Measurements from ENCODE around the gene PITHD1.

Gene PITHD1

GRCh38 chr1:23757812-23758211, 20.4 kb upstream of the PITHD1 start:
- no peak for TF ChIP-seq GATA2 (IDR thresholded peaks at IDR 0.05; ENCODE audit: low read depth, low read length)
- no peak for TF ChIP-seq GATA3 (IDR thresholded peaks at IDR 0.05; ENCODE audit: low read depth, low read length)

GRCh38 chr1:23759277-23759676, 18.9 kb upstream of the PITHD1 start:
- TF ChIP-seq GATA2 (IDR thresholded peaks at IDR 0.05; ENCODE audit: low read depth, low read length) (no peak), GATA3 (IDR thresholded peaks at IDR 0.05; ENCODE audit: low read depth, low read length) (no peak)

- TF ChIP-seq GATA2 (IDR thresholded peaks at IDR 0.05; ENCODE audit: low read depth, low read length) (no peak), GATA3 (IDR thresholded peaks at IDR 0.05; ENCODE audit: low read depth, low read length) (no peak)
Measured at GRCh38 chr1:23763041-23763577, 15.1 kb upstream of the PITHD1 start.

GRCh38 chr1:23768733-23769132, 9.5 kb upstream of the PITHD1 start:
- no peak for TF ChIP-seq GATA3 (IDR thresholded peaks at IDR 0.05; ENCODE audit: low read depth, low read length)
- TF ChIP-seq GATA2 (IDR thresholded peaks at IDR 0.05; ENCODE audit: low read depth, low read length): no peak

DNA sequence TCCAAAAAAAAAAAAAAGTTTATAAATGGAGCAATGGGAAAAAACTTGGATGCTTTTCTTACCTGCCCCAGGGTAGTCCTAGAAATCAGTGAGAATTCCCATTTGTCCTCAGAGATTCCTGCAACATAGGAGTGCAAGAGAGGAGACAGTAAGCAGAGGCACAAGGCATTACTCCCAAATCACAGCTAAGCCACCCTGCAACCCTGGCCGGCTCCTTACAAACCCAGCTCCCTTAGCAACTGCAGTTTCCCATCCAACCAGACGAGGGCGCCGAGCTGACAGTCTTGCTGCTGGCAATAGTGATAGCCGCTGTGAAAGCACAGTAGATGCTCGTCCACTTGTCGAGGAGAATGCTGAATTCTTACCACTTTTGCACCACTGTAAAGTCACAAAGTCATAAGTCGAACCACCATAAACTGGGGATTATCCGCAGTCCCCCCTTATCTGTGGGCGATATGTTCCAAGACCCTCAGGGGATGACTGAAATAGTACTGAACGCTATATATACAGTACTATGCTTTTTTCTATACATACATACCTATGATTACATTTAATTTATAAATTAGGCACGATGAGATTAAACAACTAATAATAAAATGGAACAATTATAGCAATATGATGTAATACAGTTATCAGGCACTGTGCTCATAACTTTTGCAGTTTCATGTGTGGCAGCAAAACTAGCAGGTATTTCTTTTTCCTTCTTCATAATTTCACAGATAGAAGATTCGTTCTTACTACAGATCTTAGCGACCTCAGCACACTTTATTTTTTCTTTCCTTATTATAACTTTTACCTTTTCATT, 6.0 kb upstream of the PITHD1 start:
- TF ChIP-seq GATA2 (IDR thresholded peaks at IDR 0.05; ENCODE audit: low read depth, low read length) (no peak), GATA3 (IDR thresholded peaks at IDR 0.05; ENCODE audit: low read depth, low read length) (no peak)

DNA sequence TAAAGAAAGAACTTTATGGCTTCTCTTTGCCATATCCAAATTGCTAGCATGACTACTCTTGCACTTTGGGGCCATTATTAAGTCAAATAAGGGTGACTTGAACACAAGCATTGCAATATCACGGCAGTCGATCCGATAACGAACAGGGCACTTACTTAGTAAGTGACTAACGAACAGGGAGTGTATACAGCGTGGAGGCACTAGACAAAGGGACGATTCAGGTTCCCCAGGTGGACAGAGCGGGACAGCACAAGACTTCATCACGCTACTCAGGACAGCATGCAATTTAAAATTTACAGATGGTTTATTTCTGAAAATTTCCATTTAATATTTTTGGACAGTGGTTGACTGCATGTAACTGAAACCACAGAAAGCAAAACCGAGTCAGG, 5.4 kb upstream of the PITHD1 start:
- TF ChIP-seq GATA3 (IDR thresholded peaks at IDR 0.05; ENCODE audit: low read depth, low read length) (no peak), GATA2 (IDR thresholded peaks at IDR 0.05; ENCODE audit: low read depth, low read length) (no peak)

GRCh38 chr1:23774174-23774880, 3.9 kb upstream of the PITHD1 start:
- no peak for TF ChIP-seq GATA3 (IDR thresholded peaks at IDR 0.05; ENCODE audit: low read depth, low read length)
- TF ChIP-seq GATA2 (IDR thresholded peaks at IDR 0.05; ENCODE audit: low read depth, low read length): no peak

DNA sequence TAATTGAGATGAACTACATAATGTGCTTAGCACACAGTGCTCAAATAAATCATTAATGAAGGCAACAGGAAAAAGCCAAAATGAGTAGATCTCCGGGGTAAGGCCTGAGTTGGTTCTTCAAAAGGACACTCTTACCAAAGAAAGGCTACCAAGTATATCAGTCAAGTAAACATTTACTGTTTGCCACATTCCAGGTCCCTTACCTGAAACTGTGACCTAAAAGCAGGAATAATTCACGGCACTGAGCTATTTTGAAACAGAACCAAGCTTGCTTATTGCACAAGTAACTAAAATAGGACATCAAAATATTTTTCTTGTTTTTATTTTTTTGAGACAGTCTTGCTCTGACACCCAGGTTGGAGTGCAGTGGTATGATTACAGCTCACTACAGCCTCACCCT, 2.0 kb upstream of the PITHD1 start:
- TF ChIP-seq GATA3 (IDR thresholded peaks at IDR 0.05; ENCODE audit: low read depth, low read length) (no peak), GATA2 (IDR thresholded peaks at IDR 0.05; ENCODE audit: low read depth, low read length) (no peak)

DNA sequence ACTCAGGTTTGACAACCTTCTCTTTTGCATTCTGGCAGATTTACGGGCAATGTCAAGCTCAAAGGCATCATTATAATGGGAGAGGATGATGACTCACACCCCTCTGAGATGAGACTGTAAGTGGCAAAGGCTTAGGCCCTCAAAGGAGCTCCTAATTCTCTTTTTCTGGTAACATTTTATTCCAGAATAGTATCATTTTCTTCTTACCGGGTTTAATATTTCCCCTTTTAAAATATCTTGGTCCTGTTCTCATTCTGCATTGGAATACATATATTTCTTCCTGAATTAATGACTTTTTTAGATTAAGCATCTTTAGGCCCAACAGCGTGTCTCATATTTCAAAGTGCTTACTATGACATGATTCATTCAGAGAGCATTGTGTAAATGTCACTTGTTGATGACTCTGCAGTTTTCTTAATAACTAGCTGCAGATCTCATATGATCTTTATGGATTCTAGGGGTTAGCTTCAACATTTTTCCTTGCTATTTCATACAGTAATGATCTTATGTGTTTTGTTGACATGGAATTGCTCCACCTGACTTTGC, 1.7 kb downstream of the PITHD1 start:
- TF ChIP-seq GATA3 (IDR thresholded peaks at IDR 0.05; ENCODE audit: low read depth, low read length) (no peak), GATA2 (IDR thresholded peaks at IDR 0.05; ENCODE audit: low read depth, low read length) (no peak)

- TF ChIP-seq GATA3 (IDR thresholded peaks at IDR 0.05; ENCODE audit: low read depth, low read length): no peak
- no peak for TF ChIP-seq GATA2 (IDR thresholded peaks at IDR 0.05; ENCODE audit: low read depth, low read length)
Measured at GRCh38 chr1:23784846-23785245, 6.6 kb downstream of the PITHD1 start.

DNA sequence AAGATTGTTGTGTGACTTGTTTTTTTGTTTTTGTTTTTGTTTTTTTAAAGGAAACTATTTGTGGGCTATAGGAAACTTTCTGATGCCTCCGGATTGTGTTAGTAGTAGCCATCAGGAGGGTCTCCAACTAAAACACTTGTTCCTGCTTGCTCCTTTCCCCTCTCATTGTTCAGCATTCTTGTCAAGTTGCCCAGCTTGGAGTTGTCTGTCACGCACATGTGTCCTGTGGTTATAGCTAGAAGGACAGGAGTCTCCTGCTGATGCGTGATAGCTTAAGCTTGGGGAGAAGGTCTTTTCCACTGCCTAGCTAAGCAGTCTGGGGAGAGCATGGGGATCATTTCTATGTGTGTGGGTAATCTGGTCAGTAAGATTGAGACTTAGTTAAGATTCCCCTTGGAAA, 9.5 kb downstream of the PITHD1 start:
- TF ChIP-seq GATA3 (IDR thresholded peaks at IDR 0.05; ENCODE audit: low read depth, low read length): no peak
- TF ChIP-seq GATA2 (IDR thresholded peaks at IDR 0.05; ENCODE audit: low read depth, low read length): no peak

DNA sequence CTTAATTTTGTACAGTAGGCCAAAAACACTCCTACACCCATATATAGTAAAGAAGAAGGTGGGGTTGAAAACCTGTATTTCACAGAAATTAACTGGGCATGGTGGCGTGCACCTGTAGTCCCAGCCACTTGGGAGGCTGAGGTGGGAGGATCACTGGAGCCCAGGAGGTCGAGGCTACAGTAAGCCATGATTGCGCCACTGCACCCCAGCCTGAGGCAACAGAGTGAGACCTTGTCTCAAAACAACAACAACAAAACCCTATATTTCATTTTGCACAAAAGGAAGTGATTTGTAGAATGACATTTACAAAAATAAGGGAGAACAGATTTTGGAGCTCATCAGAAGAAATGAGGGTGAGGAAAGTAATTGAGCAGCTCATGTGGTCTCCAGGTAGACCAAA, 10.5 kb downstream of the PITHD1 start:
- TF ChIP-seq GATA3 (IDR thresholded peaks at IDR 0.05; ENCODE audit: low read depth, low read length): no peak

- TF ChIP-seq GATA3 (IDR thresholded peaks at IDR 0.05; ENCODE audit: low read depth, low read length) (no peak), GATA2 (IDR thresholded peaks at IDR 0.05; ENCODE audit: low read depth, low read length) (no peak)
Measured at GRCh38 chr1:23790696-23791515, 12.7 kb downstream of the PITHD1 start, which contains the start of gene LYPLA2. TSS of gene LYPLA2 (plus strand) at chr1:23791145. CDS start at chr1:23792683, 1,538 bp downstream.

All from SH-SY5Y (cell line).